GM19438 (cell line): ENCODE data around the gene DRAM2.
"Not testable (repeated sequence)": the region's sequence is repeated elsewhere in the genome, so short reads cannot be mapped to it uniquely, and the experiment has no call there.

Source experiments
- ATAC-seq: cut with Tn5 transposase; IDR thresholded peaks from one replicate; pipeline ENCODE4 v1.9.1; 2021; ENCODE audit warnings: low read depth; ENCODE audit not compliant: unreplicated experiment

DRAM2 gene

GRCh38 chr1:111145542-111145941 lies 5.6 kb upstream of the DRAM2 start:
- ATAC-seq = no peak

- ATAC-seq = no peak
These were observed 2.6 kb upstream of the DRAM2 start for GRCh38 chr1:111142356-111142975.

DNA sequence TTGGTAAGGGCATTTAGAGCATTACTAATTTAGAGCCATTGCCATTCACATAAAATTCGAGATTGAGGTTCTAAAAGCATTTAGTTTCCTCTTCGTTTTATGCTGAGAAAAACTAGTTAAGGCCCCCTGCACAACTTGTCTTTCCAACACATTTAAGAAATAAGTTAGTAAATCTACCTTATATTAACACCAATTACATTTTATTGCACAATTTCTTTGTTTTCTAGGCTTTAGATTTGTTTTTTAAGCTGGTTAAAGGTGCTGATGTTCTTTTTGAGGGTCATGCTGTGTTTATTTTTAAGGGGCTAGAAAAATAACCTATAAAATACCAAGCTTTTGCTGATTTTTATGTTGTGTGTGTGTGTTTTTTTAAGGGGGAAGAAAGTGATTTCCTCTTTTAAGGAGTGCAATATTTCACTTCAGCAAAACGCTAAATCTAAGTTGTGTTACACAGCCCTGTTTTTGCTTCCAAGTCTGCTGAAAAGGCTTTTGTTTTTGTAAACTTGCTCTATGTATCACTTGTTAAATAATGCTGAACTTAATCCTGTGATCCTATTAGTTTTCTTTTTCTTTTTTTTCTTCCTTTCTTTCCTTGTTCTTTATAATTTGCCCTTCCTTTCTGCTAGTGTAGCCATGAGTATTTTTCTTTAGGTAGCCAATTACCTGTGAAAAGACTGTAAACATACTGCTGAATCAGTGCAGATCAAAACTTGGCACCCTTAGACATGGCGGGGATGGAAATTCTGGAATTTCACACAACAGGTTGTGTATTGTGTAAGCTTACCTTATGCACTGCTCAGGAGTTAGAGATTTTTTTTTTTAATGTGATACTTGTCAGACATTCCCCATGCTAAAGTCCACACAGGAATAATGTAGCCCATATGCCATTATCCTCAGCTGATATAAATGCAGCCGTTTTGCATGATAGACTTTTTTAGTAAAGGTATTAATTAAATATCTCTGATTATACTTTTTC lies 1.6 kb upstream of the DRAM2 start:
- ATAC-seq = no peak

DNA sequence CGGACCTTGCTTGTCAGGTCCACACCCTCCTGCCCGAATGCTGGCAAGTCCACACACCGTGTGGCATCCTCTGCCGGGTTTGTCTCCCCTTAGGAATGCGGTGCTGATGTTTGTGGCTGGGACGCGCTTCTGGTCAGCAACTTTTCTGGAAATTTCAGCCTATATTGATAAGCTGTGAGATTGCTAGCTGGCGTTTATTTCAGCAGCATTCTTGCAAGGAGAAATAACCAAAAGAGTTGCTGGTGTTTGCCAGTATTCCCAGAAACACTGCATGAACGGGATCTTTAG lies 731 bp upstream of the DRAM2 start:
- ATAC-seq = no peak

- peak; percentile 35 for ATAC-seq
These were observed 453 bp downstream of the DRAM2 start for GRCh38 chr1:111139324-111139955.

- ATAC-seq = no peak
These were observed 6.0 kb downstream of the DRAM2 start for GRCh38 chr1:111133866-111134265.

DNA sequence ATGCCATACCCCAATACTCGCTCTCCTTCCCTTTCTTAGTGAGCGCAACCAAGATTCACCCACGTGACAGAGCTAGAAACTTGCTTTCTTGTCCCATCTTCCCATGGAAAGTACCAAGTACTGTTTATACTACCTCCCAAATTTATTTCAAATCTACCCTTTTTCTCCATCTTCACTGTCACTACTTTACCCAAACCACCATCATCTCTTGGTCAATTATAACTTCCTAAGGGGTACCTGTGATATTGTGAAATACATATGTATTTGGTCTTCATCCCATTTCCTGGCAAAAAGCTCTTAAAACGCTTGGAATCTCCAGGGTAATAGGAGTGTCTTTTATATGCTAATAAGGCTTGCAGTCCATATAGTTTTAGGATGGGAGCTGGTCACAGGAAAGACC lies 8.2 kb downstream of the DRAM2 start:
- ATAC-seq = no peak

- no peak for ATAC-seq
These were observed 10.5 kb downstream of the DRAM2 start for GRCh38 chr1:111129376-111129775.

DNA sequence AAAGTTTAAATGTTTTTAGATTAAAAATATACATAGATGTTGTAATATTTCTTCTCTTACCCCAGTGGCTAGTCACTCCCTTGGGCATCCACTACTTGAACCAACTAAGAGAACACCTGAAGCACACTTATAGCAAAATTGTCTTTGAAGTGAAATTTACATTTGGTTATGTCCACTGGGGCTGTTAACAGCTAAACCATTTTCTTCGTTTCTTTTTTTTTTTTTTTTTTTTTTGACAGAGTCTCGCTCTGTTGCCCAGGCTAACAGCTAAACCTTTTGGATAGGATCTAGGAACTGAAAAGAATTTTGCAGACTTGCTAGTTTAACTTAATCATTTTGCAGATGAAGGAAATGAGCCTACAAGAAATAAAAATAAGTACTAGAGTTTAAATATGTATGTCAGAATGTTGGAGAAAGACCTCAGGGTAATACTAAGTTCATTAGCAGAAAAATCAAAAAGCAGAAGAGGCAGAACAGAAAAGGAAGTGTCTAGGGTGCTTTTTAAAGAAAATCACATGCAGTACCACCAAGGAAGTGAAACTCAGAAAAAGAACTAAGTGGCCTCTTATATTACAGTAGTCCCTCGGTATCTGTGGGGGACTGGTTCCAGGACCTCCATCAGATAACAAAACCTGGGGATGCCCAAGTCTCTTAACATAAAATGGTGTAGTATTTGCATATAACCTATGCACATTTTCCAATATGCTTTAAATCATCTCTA lies 11.8 kb downstream of the DRAM2 start:
- peak; percentile 86 for ATAC-seq

DNA sequence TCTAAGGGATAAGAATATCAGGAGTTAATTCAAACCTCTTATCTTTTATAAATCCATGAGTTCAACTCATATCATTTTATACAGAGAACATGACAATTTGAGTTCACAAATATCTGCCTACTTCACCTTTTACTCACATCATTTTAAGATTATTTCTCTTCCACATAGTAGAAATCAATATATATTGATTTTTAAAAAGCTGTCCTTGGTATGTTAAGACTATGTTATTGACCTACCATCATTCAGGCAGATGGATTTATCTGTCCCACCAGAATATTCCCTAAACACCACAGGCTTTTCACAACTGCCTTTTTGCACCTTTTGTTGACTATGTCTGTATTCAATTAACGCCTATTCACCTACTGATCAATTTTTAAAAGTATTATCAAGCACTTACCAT lies 13.5 kb downstream of the DRAM2 start:
- ATAC-seq = no peak

GRCh38 chr1:111116496-111116895 lies 23.4 kb downstream of the DRAM2 start:
- no peak for ATAC-seq

DNA sequence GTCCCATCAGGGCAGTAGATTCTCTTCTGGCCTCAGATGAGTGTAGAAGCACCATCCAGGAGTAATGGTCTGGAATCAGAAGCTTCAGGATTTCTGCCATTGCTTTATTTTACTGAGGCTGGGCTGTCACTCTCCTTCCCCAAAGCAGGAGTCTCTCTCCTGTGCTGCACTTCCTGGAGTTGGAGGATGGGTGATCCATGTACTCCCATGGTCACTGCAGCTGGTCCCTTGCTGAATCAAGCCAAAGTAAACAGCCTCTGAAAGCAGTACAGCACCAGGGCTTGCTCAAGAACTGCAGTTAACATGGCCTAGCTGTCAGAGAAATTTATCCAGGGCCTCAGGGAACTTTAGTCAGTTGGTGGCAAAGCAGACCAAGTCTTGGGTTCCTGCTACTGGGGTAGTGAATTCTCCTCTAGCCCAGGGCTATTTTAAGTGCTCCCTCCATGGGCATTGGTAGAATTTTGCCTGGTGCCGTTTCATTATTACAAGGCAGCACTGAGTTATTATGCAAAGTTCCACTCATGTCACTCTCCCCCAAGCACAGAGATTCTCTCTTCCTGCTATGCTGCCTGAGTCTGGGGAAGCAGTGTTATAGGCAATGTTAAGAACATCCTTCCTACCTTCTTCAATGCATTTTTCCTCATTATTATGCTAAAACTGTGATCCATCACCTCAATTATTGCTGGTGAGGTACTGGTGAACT lies 29.5 kb downstream of the DRAM2 start:
- ATAC-seq = no peak

- ATAC-seq = no peak
These were observed 34.9 kb downstream of the DRAM2 start for GRCh38 chr1:111104981-111105380.

GRCh38 chr1:111101854-111102642 lies 37.8 kb downstream of the DRAM2 start:
- ATAC-seq = no peak

DNA sequence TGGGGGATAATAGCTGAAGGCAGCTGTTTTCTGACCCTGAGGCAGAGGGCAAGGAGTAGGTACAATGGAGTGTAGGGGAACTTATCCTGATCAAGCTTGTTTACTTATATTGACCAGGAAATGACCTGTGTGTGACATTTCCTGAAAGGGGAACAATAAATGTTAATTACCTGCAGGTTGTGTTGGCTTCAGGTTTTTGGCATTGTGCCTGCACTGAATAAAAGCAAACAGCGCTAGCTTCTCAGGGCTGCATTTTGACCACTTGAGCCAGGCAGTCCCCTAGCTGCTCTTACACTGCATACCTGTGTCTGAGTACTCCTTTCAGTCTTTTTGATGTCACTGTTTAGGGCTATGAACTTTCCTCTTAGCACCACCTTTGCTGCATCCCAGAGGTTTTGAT lies 40.6 kb downstream of the DRAM2 start:
- ATAC-seq = no peak

- ATAC-seq = no peak
These were observed 42.4 kb downstream of the DRAM2 start for GRCh38 chr1:111097356-111098099.

- ATAC-seq = not testable (repeated sequence)
These were observed 44.5 kb downstream of the DRAM2 start for GRCh38 chr1:111095421-111095820.

DNA sequence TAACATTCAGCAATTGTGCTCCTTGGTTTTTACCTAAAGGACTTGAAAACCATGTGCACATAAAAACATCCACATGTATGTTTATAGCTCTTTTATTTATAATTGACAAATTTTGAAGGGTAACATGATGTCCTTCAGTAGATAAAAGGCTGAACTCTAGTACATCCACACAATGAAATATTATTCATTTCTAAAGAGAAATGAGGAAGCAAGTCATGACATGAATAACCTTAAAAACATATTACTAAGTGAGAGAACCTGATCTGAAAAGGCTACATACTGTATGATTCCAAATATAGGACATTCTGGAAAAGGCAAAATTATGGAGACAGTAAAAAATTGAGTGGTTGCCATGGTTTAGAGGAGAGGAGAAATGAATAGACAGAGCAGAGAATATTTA lies 50.3 kb downstream of the DRAM2 start:
- no peak for ATAC-seq

DNA sequence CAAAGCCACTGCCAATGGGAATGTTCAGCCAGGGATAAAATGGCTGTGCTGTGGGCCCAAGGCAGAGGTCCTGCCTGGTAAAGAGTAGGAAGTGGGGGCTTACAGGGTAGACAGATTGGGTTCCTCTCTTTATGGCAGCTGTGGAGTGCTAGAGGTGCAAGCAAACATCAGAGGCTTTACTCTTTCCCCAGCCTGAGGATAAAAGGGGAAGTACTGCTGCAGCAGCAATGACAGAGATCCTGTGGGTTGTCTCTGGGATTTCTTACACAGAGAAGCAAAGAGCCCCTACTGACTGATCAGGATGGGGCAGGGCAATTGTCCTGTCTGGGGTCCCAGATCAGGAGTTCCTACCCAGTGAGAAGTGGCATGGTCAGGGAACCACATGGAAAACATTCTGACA lies 54.2 kb downstream of the DRAM2 start:
- ATAC-seq = no peak
